Endothelial cell (in vitro differentiated cells): ENCODE data around the gene DNAJC13. TPM values are rescaled to one million over a fixed set of nuclear protein-coding genes. Genes with fewer than 3 reads are reported as not detected.
"Not testable (repeated sequence)": the region's sequence is repeated elsewhere in the genome, so short reads cannot be mapped to it uniquely, and the experiment has no call there.

ENCODE experiments used
- DNase-seq: peaks from one replicate; pipeline ENCODE4 v3.0.0; 2021; ENCODE audit warnings: low spot score
- H3K27ac Mint-ChIP-seq: one replicate; pipeline ENCODE4 v1.8.0; 2021; ENCODE audit warnings: mixed read lengths, inconsistent platforms; ENCODE audit not compliant: unreplicated experiment
- H3K27me3 Mint-ChIP-seq: one replicate; pipeline ENCODE4 v1.8.0; 2021; ENCODE audit warnings: mild to moderate bottlenecking, moderate library complexity, mixed read lengths, inconsistent platforms; ENCODE audit not compliant: unreplicated experiment
- H3K36me3 Mint-ChIP-seq: one replicate; pipeline ENCODE4 v1.8.0; 2021; ENCODE audit warnings: mild to moderate bottlenecking, low read depth, mixed read lengths, inconsistent platforms; ENCODE audit not compliant: unreplicated experiment
- H3K4me1 Mint-ChIP-seq: one replicate; pipeline ENCODE4 v1.8.0; 2021; ENCODE audit warnings: mild to moderate bottlenecking, mixed read lengths, inconsistent platforms; ENCODE audit not compliant: unreplicated experiment
- H3K4me3 Mint-ChIP-seq: one replicate; pipeline ENCODE4 v1.8.0; 2021; ENCODE audit warnings: mild to moderate bottlenecking, mixed read lengths, inconsistent platforms; ENCODE audit not compliant: unreplicated experiment
- H3K9me3 Mint-ChIP-seq: one replicate; pipeline ENCODE4 v1.8.0; 2021; ENCODE audit warnings: mixed read lengths, inconsistent platforms; ENCODE audit not compliant: unreplicated experiment
- CTCF ChIP-seq: fragments of 200-600 bp; sonication (generic); IDR thresholded peaks from one replicate; pipeline ENCODE4 v1.5.0; 2021; ENCODE audit warnings: antibody characterized with exemption; ENCODE audit not compliant: unreplicated experiment
- total RNA-seq: library from RNA; stranded (reverse); fragmentation: NEBNext Ultra II Directional; extraction: Animal tissue kit (Norgen Biotek cat#: 25700); gene quantifications from one replicate; pipeline ENCODE4 v1.2.1, GENCODE V29; 2021; ENCODE audit not compliant: unreplicated experiment

DNAJC13 gene
- total RNA-seq, 1 donor from 2014 or later: 50.4 TPM

DNA sequence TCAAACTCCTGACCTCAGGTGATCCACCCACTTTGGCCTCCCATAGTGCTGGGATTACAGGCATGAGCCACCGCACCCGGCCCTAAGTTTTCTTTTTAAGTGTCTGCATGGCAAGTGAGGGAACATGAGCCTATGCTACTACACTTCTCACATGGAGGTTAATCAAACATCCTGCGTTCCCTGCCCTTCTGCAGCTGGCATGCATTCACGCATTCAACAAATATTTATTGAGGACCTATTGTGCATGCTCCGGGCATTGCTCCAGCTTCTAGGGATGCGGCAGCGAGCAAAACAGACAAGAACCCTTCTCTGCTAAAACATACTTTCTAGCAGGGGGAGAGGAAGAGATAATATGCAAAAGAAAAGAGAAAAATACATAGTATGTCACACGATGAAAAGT, 137.1 kb downstream of the DNAJC13 start:
- DNase-seq: no peak
- H3K36me3 Mint-ChIP-seq: peaks cover 3% of the 10 kb centered on the region
- peaks cover 4% of the 10 kb centered on the region for H3K27me3 Mint-ChIP-seq
- no peak overlapping the region for H3K4me3 Mint-ChIP-seq
- peak overlapping the region; percentile 8 for H3K27ac Mint-ChIP-seq
- no peak for TF ChIP-seq CTCF
- no peaks in the 10 kb centered on the region for H3K9me3 Mint-ChIP-seq
- H3K4me1 Mint-ChIP-seq: peaks cover 52% of the 10 kb centered on the region

DNA sequence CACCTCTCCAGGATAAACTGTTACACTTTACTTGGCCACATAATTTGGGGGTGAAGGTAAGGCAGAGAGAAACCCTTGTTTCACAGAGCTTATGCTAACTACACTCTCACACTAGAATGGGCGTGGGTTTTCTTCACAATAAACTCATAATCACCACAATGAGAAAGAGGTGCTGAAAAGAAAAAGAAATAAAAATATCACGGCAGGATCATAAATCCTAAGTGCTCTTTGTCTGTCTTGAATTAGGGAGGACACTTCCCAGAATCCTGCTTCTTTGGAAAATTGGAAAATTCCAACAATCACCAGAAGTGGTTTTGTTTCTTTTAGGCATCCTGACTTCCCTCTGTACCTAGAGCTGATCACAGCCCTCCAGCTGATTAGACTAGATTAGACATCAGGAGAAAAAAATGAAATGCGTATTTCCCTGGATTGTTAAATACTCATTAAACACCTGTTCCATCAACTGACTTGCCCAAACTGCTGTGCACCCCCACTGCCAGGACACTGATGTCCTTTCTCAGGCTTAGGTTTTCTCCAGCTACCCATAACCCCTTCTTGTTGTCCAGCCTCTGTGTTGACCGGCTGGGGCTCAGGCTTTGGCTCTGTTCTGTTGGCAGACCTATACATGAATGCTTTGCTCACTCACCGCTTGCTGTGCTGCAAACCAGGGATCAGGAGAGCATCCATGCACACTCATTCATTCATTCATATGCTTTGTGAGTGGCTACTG, 138.2 kb downstream of the DNAJC13 start:
- Mint-ChIP-seq H3K36me3 (peaks cover 3% of the 10 kb centered on the region), H3K27me3 (peaks cover 4% of the 10 kb centered on the region), H3K4me3 (no peak overlapping the region), H3K9me3 (no peaks in the 10 kb centered on the region), H3K27ac (peak overlapping the region; percentile 37), H3K4me1 (peaks cover 52% of the 10 kb centered on the region)
- DNase-seq: no peak
- TF ChIP-seq CTCF: no peak

DNA sequence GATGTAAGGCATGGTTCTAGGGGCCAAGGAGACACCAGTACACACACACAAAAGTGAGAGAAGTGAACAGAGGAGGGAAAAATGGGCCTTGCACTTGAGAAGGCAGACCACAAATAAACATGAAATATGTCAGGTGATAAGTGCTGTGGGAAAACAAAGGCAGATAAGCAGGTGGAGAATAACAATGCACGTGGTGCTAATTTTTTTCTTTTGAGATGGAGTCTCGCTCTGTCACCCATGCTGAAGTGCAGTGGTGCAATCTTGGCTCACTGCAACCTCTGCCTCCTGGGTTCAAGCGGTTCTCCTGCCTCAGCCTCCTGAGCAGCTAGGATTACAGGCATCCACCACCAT, 138.7 kb downstream of the DNAJC13 start:
- Mint-ChIP-seq H3K4me1 (peaks cover 49% of the 10 kb centered on the region), H3K27ac (peak overlapping the region; percentile 37)
- not testable (repeated sequence) for DNase-seq, H3K4me3 Mint-ChIP-seq, H3K27me3 Mint-ChIP-seq, H3K9me3 Mint-ChIP-seq, H3K36me3 Mint-ChIP-seq

DNA sequence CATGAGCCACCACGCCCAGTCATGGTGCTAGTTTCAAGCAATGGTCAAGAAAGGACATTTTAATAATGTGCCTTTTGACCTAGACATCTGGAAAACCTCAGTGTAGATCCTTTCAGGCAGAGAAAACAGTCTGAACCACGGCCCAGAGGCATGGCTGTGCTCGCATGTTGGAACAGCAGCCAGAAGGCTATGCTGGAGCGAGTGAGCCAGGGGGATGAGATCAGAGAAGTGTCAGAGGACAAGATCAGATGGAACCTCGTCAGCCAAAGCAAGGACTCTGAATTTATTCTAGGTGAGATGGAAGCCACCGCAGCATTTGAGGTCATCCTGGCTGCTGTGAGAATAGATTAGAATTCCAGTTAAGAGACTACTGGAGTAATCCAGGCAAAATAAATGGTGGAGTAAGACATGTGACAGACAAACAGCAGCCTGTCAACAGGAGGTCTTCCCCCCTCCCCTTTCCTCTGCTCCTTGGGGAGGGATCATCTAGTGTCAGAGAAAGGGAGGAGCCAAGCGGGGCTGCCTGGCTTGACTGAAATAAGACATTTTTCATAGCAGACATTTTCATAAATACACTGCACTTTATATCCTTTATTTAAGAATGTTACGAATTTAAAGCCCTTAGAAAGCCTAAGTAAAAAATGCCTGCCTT, 139.3 kb downstream of the DNAJC13 start:
- no peak for TF ChIP-seq CTCF
- H3K4me1 Mint-ChIP-seq: peaks cover 49% of the 10 kb centered on the region
- no peaks in the 10 kb centered on the region for H3K9me3 Mint-ChIP-seq
- peaks cover 4% of the 10 kb centered on the region for H3K27me3 Mint-ChIP-seq
- H3K36me3 Mint-ChIP-seq: peaks cover 3% of the 10 kb centered on the region
- no peak overlapping the region for H3K4me3 Mint-ChIP-seq
- H3K27ac Mint-ChIP-seq: no peak overlapping the region
- DNase-seq: no peak

- Mint-ChIP-seq H3K4me3 (no peak overlapping the region), H3K27me3 (peaks cover 4% of the 10 kb centered on the region), H3K27ac (no peak overlapping the region), H3K9me3 (no peaks in the 10 kb centered on the region), H3K36me3 (peaks cover 9% of the 10 kb centered on the region), H3K4me1 (peaks cover 27% of the 10 kb centered on the region)
- TF ChIP-seq CTCF: no peak
- no peak for DNase-seq
Measured at GRCh38 chr3:132561003-132561402, 143.7 kb downstream of the DNAJC13 start.
